OCI-LY1 (cell line): ENCODE results near the gene RASA3.

Experiments used
- H2AFZ ChIP-seq: fragments of 200-600 bp; sonication (generic), shearing (Covaris generic); 2 replicates; pipeline ENCODE4 v1.6.0; 2014; ENCODE audit warnings: antibody characterized with exemption, mild to moderate bottlenecking, low read length
- H3F3A ChIP-seq: fragments of 200-600 bp; sonication (generic), shearing (Covaris generic); 2 replicates; pipeline ENCODE4 v1.6.0; 2014; ENCODE audit warnings: mild to moderate bottlenecking, antibody characterized with exemption, low read length, moderate library complexity; ENCODE audit not compliant: insufficient read depth
- H3K27ac ChIP-seq: fragments of 200-600 bp; sonication (generic); 2 replicates; pipeline ENCODE4 v1.5.1; 2014; ENCODE audit warnings: low read length, mixed run types, mild to moderate bottlenecking, low read depth; ENCODE audit not compliant: poor library complexity, severe bottlenecking
- H3K27me3 ChIP-seq: fragments of 200-600 bp; sonication (generic); 2 replicates; pipeline ENCODE4 v1.6.0; 2014; ENCODE audit warnings: antibody characterized with exemption, mild to moderate bottlenecking, low read length, moderate library complexity; ENCODE audit not compliant: insufficient read depth
- H3K36me3 ChIP-seq: fragments of 200-600 bp; sonication (generic); 2 replicates; pipeline ENCODE4 v1.6.1; 2014; ENCODE audit warnings: mild to moderate bottlenecking, antibody characterized with exemption, low read length, moderate library complexity, mixed read lengths; ENCODE audit not compliant: insufficient read depth
- H3K4me1 ChIP-seq: fragments of 200-600 bp; sonication (generic); 2 replicates; pipeline ENCODE4 v1.5.1; 2014; ENCODE audit warnings: mild to moderate bottlenecking, low read length, moderate library complexity; ENCODE audit not compliant: insufficient read depth, severe bottlenecking
- H3K4me2 ChIP-seq: fragments of 200-600 bp; sonication (generic), shearing (Covaris generic); 2 replicates; pipeline ENCODE4 v1.6.1; 2014; ENCODE audit warnings: low read length
- H3K4me3 ChIP-seq: fragments of 200-600 bp; sonication (generic); 2 replicates; pipeline ENCODE4 v1.5.1; 2014; ENCODE audit warnings: low read length, low read depth, mild to moderate bottlenecking, mixed read lengths; ENCODE audit not compliant: poor library complexity, severe bottlenecking
- H3K79me2 ChIP-seq: fragments of 200-600 bp; shearing (Covaris generic); 2 replicates; pipeline ENCODE4 v1.6.1; 2016; ENCODE audit warnings: mixed run types, low read length, mixed read lengths; ENCODE audit not compliant: insufficient read depth
- H3K9ac ChIP-seq: fragments of 200-600 bp; sonication (generic), shearing (Covaris generic); 2 replicates; pipeline ENCODE4 v1.6.1; 2014; ENCODE audit warnings: mild to moderate bottlenecking, low read length, mixed read lengths
- H3K9me2 ChIP-seq: fragments of 200-600 bp; sonication (generic), shearing (Covaris generic); 2 replicates; pipeline ENCODE4 v1.6.1; 2014; ENCODE audit warnings: low read depth, mild to moderate bottlenecking, low read length, mixed read lengths
- H3K9me3 ChIP-seq: fragments of 200-600 bp; shearing (Covaris generic); 2 replicates; pipeline ENCODE4 v1.6.1; 2014; ENCODE audit warnings: low read length, mixed read lengths
- H4K20me1 ChIP-seq: fragments of 200-600 bp; sonication (generic), shearing (Covaris generic); 2 replicates; pipeline ENCODE4 v1.6.0; 2016; ENCODE audit warnings: mild to moderate bottlenecking, low read length; ENCODE audit not compliant: insufficient read depth
- CTCF ChIP-seq: fragments of 200-600 bp; sonication (generic), shearing (Covaris generic); IDR thresholded peaks from 2 replicates; pipeline ENCODE4 v1.5.1; 2017; ENCODE audit warnings: mild to moderate bottlenecking, antibody characterized with exemption, low read length, moderate library complexity, mixed read lengths
- EZH2 ChIP-seq: fragments of 200-600 bp; sonication (generic), shearing (Covaris generic); IDR thresholded peaks from 2 replicates; pipeline ENCODE4 v1.8.0; 2017; ENCODE audit warnings: borderline replicate concordance, mixed run types, mild to moderate bottlenecking, antibody characterized with exemption, low read length, moderate library complexity, mixed read lengths

Gene RASA3

DNA sequence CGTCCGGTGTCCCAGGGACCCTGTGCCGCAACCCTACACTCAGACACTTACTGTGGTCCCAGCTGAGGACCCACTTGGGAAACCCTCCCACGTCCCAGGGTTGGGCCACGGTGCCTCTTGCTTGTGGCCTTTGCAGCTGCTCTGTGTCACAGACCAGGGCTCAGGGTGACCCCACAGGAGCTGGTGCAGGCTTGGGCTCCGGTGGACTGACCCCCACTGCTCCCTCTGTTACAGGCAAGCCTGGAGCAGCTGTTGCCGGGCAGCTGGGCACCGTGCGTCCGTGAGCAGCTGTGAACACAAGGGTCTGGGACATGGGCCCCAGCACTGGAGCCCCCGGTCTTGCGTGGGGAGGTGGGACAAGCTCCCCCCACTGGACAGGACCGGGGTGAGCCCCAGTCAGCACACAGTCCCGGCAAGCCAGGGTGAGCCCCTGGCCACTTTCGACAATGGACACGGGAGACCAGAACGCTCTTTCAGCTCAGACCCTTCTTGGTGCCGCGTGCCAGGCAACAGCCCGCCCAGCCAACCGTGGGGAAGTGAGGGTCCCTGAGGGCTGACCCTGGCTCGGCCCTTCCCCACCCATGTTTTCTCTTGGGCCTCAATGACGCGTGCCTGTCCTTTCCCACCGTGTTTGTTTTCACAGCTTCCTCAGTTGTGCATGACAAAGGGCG, 92.8 kb downstream of the RASA3 start:
- H3K9ac ChIP-seq = no peak overlapping the region

DNA sequence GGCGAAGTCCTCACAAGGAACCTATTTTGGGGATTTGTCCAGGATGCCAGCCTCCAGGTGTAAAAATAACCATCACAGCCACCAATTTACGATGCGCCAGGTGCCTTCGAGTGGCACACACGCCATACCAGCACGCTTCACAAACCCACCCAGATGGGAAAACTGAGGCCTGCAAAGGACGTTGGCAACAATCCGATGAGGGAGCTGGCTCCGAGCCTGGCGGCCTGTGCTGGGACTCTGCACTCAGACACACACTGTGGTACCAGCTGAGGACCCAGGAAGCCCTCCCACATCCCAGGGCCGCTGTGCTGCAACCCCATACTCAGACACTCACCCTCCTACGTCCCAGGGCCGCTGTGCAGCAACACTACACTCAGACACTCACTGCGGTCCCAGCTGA, 93.5 kb downstream of the RASA3 start:
- H3F3A ChIP-seq = no peaks in the 10 kb centered on the region
- no peak overlapping the region for H3K4me2 ChIP-seq
- no peaks in the 10 kb centered on the region for H3K36me3 ChIP-seq
- H3K9me2 ChIP-seq = no peaks in the 10 kb centered on the region
- no peaks in the 10 kb centered on the region for H3K79me2 ChIP-seq
- H3K27ac ChIP-seq = no peak overlapping the region
- no peak overlapping the region for H2AFZ ChIP-seq
- no peaks in the 10 kb centered on the region for H4K20me1 ChIP-seq
- H3K4me3 ChIP-seq = no peak overlapping the region
- H3K9me3 ChIP-seq = no peaks in the 10 kb centered on the region
- peaks cover 7% of the 10 kb centered on the region for H3K4me1 ChIP-seq
- no peaks in the 10 kb centered on the region; the same call in 1 of the 2 replicates for H3K27me3 ChIP-seq
- TF ChIP-seq EZH2 (no peak), CTCF (no peak)
- no peak overlapping the region for H3K9ac ChIP-seq

More for the DNA sequence above, 92.8 kb downstream of the RASA3 start:
- no peak for TF ChIP-seq EZH2
- no peak for TF ChIP-seq CTCF
- H3K9me2 ChIP-seq = no peaks in the 10 kb centered on the region
- no peak overlapping the region for H3K4me2 ChIP-seq
- no peaks in the 10 kb centered on the region for H4K20me1 ChIP-seq
- H3K4me1 ChIP-seq = peaks cover 7% of the 10 kb centered on the region
- no peaks in the 10 kb centered on the region; the same call in 1 of the 2 replicates for H3K27me3 ChIP-seq
- no peak overlapping the region for H3K4me3 ChIP-seq
- no peaks in the 10 kb centered on the region for H3K9me3 ChIP-seq
- H3K27ac ChIP-seq = no peak overlapping the region
- H2AFZ ChIP-seq = no peak overlapping the region
- no peaks in the 10 kb centered on the region for H3K36me3 ChIP-seq
- peaks cover 2% of the 10 kb centered on the region; the same call in 1 of the 2 replicates for H3F3A ChIP-seq
- no peaks in the 10 kb centered on the region for H3K79me2 ChIP-seq

DNA sequence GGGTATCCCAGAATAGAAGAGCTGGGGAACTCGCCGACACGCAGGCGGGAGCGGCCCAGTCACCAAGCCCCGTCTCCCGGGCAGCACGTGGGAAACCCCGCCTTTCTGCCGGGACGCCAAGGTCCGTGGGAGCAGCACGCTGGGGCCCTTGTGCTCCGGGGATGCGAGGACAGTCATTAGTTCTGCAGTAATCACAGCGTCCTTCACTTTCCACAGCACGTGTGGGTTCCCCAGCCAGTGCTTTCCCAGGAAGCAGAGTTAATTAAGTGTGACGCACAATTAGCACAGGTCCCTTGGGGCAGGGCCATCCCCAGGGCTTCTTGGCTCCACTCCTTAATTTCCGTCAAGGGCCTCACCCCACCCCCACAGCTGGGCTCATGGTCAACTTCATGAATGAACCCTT, 94.2 kb downstream of the RASA3 start:
- H3K4me1 ChIP-seq = peaks cover 4% of the 10 kb centered on the region
- H3K9me2 ChIP-seq = no peaks in the 10 kb centered on the region
- H4K20me1 ChIP-seq = no peaks in the 10 kb centered on the region
- TF ChIP-seq EZH2 (no peak), CTCF (no peak)
- no peaks in the 10 kb centered on the region for H3K36me3 ChIP-seq
- H3K4me2 ChIP-seq = no peak overlapping the region
- H3F3A ChIP-seq = no peaks in the 10 kb centered on the region
- no peak overlapping the region for H2AFZ ChIP-seq
- H3K4me3 ChIP-seq = no peak overlapping the region
- no peaks in the 10 kb centered on the region for H3K9me3 ChIP-seq
- H3K79me2 ChIP-seq = no peaks in the 10 kb centered on the region
- no peak overlapping the region for H3K27ac ChIP-seq
- H3K9ac ChIP-seq = no peak overlapping the region
- no peaks in the 10 kb centered on the region; the same call in 1 of the 2 replicates for H3K27me3 ChIP-seq
